Measurements from ENCODE around the gene MGAT4C.

The MGAT4C gene

GRCh38 chr12:86122846-86123468 lies 133.2 kb downstream of the MGAT4C start:
- H3K9ac ChIP-seq (ENCODE audit: low read length) = no peak overlapping the region
- no peaks in the 10 kb centered on the region for H3K4me1 ChIP-seq (ENCODE audit: control insufficient read depth, low read depth, low read length)
- H4K5ac ChIP-seq (ENCODE audit: low read length) = no peak overlapping the region
- H3K4me2 ChIP-seq (ENCODE audit: low read length) = no peak overlapping the region
- no peak overlapping the region for H3K56ac ChIP-seq (ENCODE audit: low read length)
- no peak overlapping the region for H3K23ac ChIP-seq (ENCODE audit: low read length)
- no peak overlapping the region for H2BK5ac ChIP-seq (ENCODE audit: low read length)
- no peak overlapping the region for H3K27ac ChIP-seq (ENCODE audit: low read depth, low read length)
- no peaks in the 10 kb centered on the region for H3K79me1 ChIP-seq (ENCODE audit: low read length)
- no peaks in the 10 kb centered on the region for H3K79me2 ChIP-seq (ENCODE audit: control insufficient read depth, insufficient read depth, low read length)
- no peak overlapping the region for H2BK15ac ChIP-seq (replicated peaks; ENCODE audit: low read depth)
- no peaks in the 10 kb centered on the region for H3K36me3 ChIP-seq (ENCODE audit: control insufficient read depth, insufficient read depth, low read length)
- H3K4me3 ChIP-seq (ENCODE audit: low read length) = no peak overlapping the region
- no peak overlapping the region for H4K8ac ChIP-seq (ENCODE audit: low read depth, low read length)
- no peaks in the 10 kb centered on the region for H3K27me3 ChIP-seq (ENCODE audit: insufficient read depth, low read length, poor library complexity)
- H3K18ac ChIP-seq (ENCODE audit: low read length) = no peak overlapping the region
- no peak overlapping the region for H3K4ac ChIP-seq (ENCODE audit: low read depth, low read length)
- no peak overlapping the region for H2AK5ac ChIP-seq (ENCODE audit: low read length)
- no peak for DNase-seq
- WGBS (ENCODE audit: extremely low coverage, insufficient coverage, low lambda C conversion rate) = no CpG with 5 or more reads among the region's 3 CpGs
- no peak overlapping the region for H2BK120ac ChIP-seq (ENCODE audit: low read depth, low read length)

- no peaks in the 10 kb centered on the region for H3K79me1 ChIP-seq (ENCODE audit: low read length)
- DNase-seq = no peak
- WGBS (ENCODE audit: extremely low coverage, insufficient coverage, low lambda C conversion rate) = no CpG with 5 or more reads among the region's 2 CpGs
Observed at GRCh38 chr12:86118161-86118560, 138.0 kb downstream of the MGAT4C start.

GRCh38 chr12:86117711-86118110 lies 138.5 kb downstream of the MGAT4C start:
- H2BK5ac ChIP-seq (ENCODE audit: low read length) = no peak overlapping the region

More at GRCh38 chr12:86118161-86118560, 138.0 kb downstream of the MGAT4C start:
- Histone ChIP-seq H3K4ac (ENCODE audit: low read depth, low read length) (no peak overlapping the region), H3K4me2 (ENCODE audit: low read length) (no peak overlapping the region), H2BK120ac (ENCODE audit: low read depth, low read length) (no peak overlapping the region), H3K36me3 (ENCODE audit: control insufficient read depth, insufficient read depth, low read length) (no peaks in the 10 kb centered on the region), H3K23ac (ENCODE audit: low read length) (no peak overlapping the region), H4K8ac (ENCODE audit: low read depth, low read length) (no peak overlapping the region), H2BK15ac (replicated peaks; ENCODE audit: low read depth) (no peak overlapping the region), H3K27ac (ENCODE audit: low read depth, low read length) (no peak overlapping the region), H2BK5ac (ENCODE audit: low read length) (no peak overlapping the region), H3K9ac (ENCODE audit: low read length) (no peak overlapping the region), H3K4me1 (ENCODE audit: control insufficient read depth, low read depth, low read length) (no peaks in the 10 kb centered on the region), H3K18ac (ENCODE audit: low read length) (no peak overlapping the region), H2AK5ac (ENCODE audit: low read length) (no peak overlapping the region), H3K27me3 (ENCODE audit: insufficient read depth, low read length, poor library complexity) (no peaks in the 10 kb centered on the region), H4K5ac (ENCODE audit: low read length) (no peak overlapping the region), H3K4me3 (ENCODE audit: low read length) (no peak overlapping the region), H3K56ac (ENCODE audit: low read length) (no peak overlapping the region), H3K79me2 (ENCODE audit: control insufficient read depth, insufficient read depth, low read length) (no peaks in the 10 kb centered on the region)

GRCh38 chr12:86104087-86104486 lies 152.1 kb downstream of the MGAT4C start:
- H3K4me1 ChIP-seq (ENCODE audit: control insufficient read depth, low read depth, low read length) = no peaks in the 10 kb centered on the region
- no peak overlapping the region for H2AK5ac ChIP-seq (ENCODE audit: low read length)
- no CpG with 5 or more reads among the region's 9 CpGs for WGBS (ENCODE audit: extremely low coverage, insufficient coverage, low lambda C conversion rate)
- no peak overlapping the region for H4K8ac ChIP-seq (ENCODE audit: low read depth, low read length)
- no peaks in the 10 kb centered on the region for H3K79me1 ChIP-seq (ENCODE audit: low read length)
- H3K27me3 ChIP-seq (ENCODE audit: insufficient read depth, low read length, poor library complexity) = no peaks in the 10 kb centered on the region
- no peak for DNase-seq
- H3K4ac ChIP-seq (ENCODE audit: low read depth, low read length) = no peak overlapping the region
- H2BK15ac ChIP-seq (replicated peaks; ENCODE audit: low read depth) = no peak overlapping the region
- no peak overlapping the region for H3K4me3 ChIP-seq (ENCODE audit: low read length)
- no peaks in the 10 kb centered on the region for H3K79me2 ChIP-seq (ENCODE audit: control insufficient read depth, insufficient read depth, low read length)
- H3K9ac ChIP-seq (ENCODE audit: low read length) = no peak overlapping the region
- H3K23ac ChIP-seq (ENCODE audit: low read length) = no peak overlapping the region
- H2BK5ac ChIP-seq (ENCODE audit: low read length) = no peak overlapping the region
- no peak overlapping the region for H3K18ac ChIP-seq (ENCODE audit: low read length)
- no peak overlapping the region for H2BK120ac ChIP-seq (ENCODE audit: low read depth, low read length)
- H3K36me3 ChIP-seq (ENCODE audit: control insufficient read depth, insufficient read depth, low read length) = no peaks in the 10 kb centered on the region
- H3K56ac ChIP-seq (ENCODE audit: low read length) = no peak overlapping the region
- H4K5ac ChIP-seq (ENCODE audit: low read length) = no peak overlapping the region
- H3K27ac ChIP-seq (ENCODE audit: low read depth, low read length) = no peak overlapping the region
- H3K4me2 ChIP-seq (ENCODE audit: low read length) = no peak overlapping the region

More at GRCh38 chr12:86117711-86118110, 138.5 kb downstream of the MGAT4C start:
- Histone ChIP-seq H2BK120ac (ENCODE audit: low read depth, low read length) (no peak overlapping the region), H2AK5ac (ENCODE audit: low read length) (no peak overlapping the region), H3K23ac (ENCODE audit: low read length) (no peak overlapping the region), H3K27ac (ENCODE audit: low read depth, low read length) (no peak overlapping the region), H3K18ac (ENCODE audit: low read length) (no peak overlapping the region), H3K56ac (ENCODE audit: low read length) (no peak overlapping the region), H3K4me3 (ENCODE audit: low read length) (no peak overlapping the region), H2BK15ac (replicated peaks; ENCODE audit: low read depth) (no peak overlapping the region), H3K79me2 (ENCODE audit: control insufficient read depth, insufficient read depth, low read length) (no peaks in the 10 kb centered on the region), H3K4ac (ENCODE audit: low read depth, low read length) (no peak overlapping the region), H3K4me2 (ENCODE audit: low read length) (no peak overlapping the region), H3K79me1 (ENCODE audit: low read length) (no peaks in the 10 kb centered on the region), H3K4me1 (ENCODE audit: control insufficient read depth, low read depth, low read length) (no peaks in the 10 kb centered on the region), H4K8ac (ENCODE audit: low read depth, low read length) (no peak overlapping the region), H4K5ac (ENCODE audit: low read length) (no peak overlapping the region), H3K9ac (ENCODE audit: low read length) (no peak overlapping the region), H3K36me3 (ENCODE audit: control insufficient read depth, insufficient read depth, low read length) (no peaks in the 10 kb centered on the region), H3K27me3 (ENCODE audit: insufficient read depth, low read length, poor library complexity) (no peaks in the 10 kb centered on the region)
- no peak for DNase-seq
- no CpG with 5 or more reads among the region's 1 CpG for WGBS (ENCODE audit: extremely low coverage, insufficient coverage, low lambda C conversion rate)

- H3K27me3 ChIP-seq (ENCODE audit: insufficient read depth, low read length, poor library complexity) = no peaks in the 10 kb centered on the region
- no peak overlapping the region for H3K18ac ChIP-seq (ENCODE audit: low read length)
- H3K4me3 ChIP-seq (ENCODE audit: low read length) = no peak overlapping the region
- no peaks in the 10 kb centered on the region for H3K36me3 ChIP-seq (ENCODE audit: control insufficient read depth, insufficient read depth, low read length)
- no peak overlapping the region for H3K9ac ChIP-seq (ENCODE audit: low read length)
- H3K4me2 ChIP-seq (ENCODE audit: low read length) = no peak overlapping the region
- H2AK5ac ChIP-seq (ENCODE audit: low read length) = no peak overlapping the region
- no peak overlapping the region for H2BK120ac ChIP-seq (ENCODE audit: low read depth, low read length)
- H3K27ac ChIP-seq (ENCODE audit: low read depth, low read length) = no peak overlapping the region
- H4K5ac ChIP-seq (ENCODE audit: low read length) = no peak overlapping the region
- no peak overlapping the region for H2BK5ac ChIP-seq (ENCODE audit: low read length)
- no peak overlapping the region for H2BK15ac ChIP-seq (replicated peaks; ENCODE audit: low read depth)
- H3K79me2 ChIP-seq (ENCODE audit: control insufficient read depth, insufficient read depth, low read length) = no peaks in the 10 kb centered on the region
- no peak for DNase-seq
- no peak overlapping the region for H4K8ac ChIP-seq (ENCODE audit: low read depth, low read length)
- no peak overlapping the region for H3K23ac ChIP-seq (ENCODE audit: low read length)
- H3K79me1 ChIP-seq (ENCODE audit: low read length) = no peaks in the 10 kb centered on the region
- H3K4me1 ChIP-seq (ENCODE audit: control insufficient read depth, low read depth, low read length) = no peaks in the 10 kb centered on the region
- no peak overlapping the region for H3K4ac ChIP-seq (ENCODE audit: low read depth, low read length)
- no peak overlapping the region for H3K56ac ChIP-seq (ENCODE audit: low read length)
Observed at GRCh38 chr12:86097161-86097560, 159.0 kb downstream of the MGAT4C start.

GRCh38 chr12:86091681-86092080 lies 164.5 kb downstream of the MGAT4C start:
- Histone ChIP-seq H2AK5ac (ENCODE audit: low read length) (no peak overlapping the region), H3K4me2 (ENCODE audit: low read length) (no peak overlapping the region), H3K27ac (ENCODE audit: low read depth, low read length) (no peak overlapping the region), H3K4me3 (ENCODE audit: low read length) (no peak overlapping the region), H4K8ac (ENCODE audit: low read depth, low read length) (no peak overlapping the region), H2BK5ac (ENCODE audit: low read length) (no peak overlapping the region), H3K23ac (ENCODE audit: low read length) (no peak overlapping the region), H3K27me3 (ENCODE audit: insufficient read depth, low read length, poor library complexity) (no peaks in the 10 kb centered on the region), H3K79me1 (ENCODE audit: low read length) (no peaks in the 10 kb centered on the region), H4K5ac (ENCODE audit: low read length) (no peak overlapping the region), H2BK15ac (replicated peaks; ENCODE audit: low read depth) (no peak overlapping the region), H3K18ac (ENCODE audit: low read length) (no peak overlapping the region), H2BK120ac (ENCODE audit: low read depth, low read length) (no peak overlapping the region), H3K36me3 (ENCODE audit: control insufficient read depth, insufficient read depth, low read length) (no peaks in the 10 kb centered on the region), H3K4me1 (ENCODE audit: control insufficient read depth, low read depth, low read length) (no peaks in the 10 kb centered on the region), H3K79me2 (ENCODE audit: control insufficient read depth, insufficient read depth, low read length) (no peaks in the 10 kb centered on the region), H3K4ac (ENCODE audit: low read depth, low read length) (no peak overlapping the region), H3K56ac (ENCODE audit: low read length) (no peak overlapping the region), H3K9ac (ENCODE audit: low read length) (no peak overlapping the region)
- WGBS (ENCODE audit: extremely low coverage, insufficient coverage, low lambda C conversion rate) = no CpG with 5 or more reads among the region's 3 CpGs
- DNase-seq = no peak

Measured in mesendoderm (in vitro differentiated cells).